ENCODE data around the gene RNF224.

Gene RNF224

GRCh38 chr9:137181680-137182079, 45.6 kb upstream of the RNF224 start:
- H3K4me3 ChIP-seq (replicated peaks; ENCODE audit: low read depth, low read length), result no peak overlapping the region
- no peaks in the 10 kb centered on the region for H3K27me3 ChIP-seq (replicated peaks; ENCODE audit: control insufficient read depth, insufficient read depth, low read length)
- no peak for TF ChIP-seq CTCF (IDR thresholded peaks at IDR 0.05; ENCODE audit: insufficient read depth, low read length, poor library complexity, severe bottlenecking)
- no peak for DNase-seq (ENCODE audit: extremely low read depth, insufficient read length)
- peaks cover 40% of the 10 kb centered on the region for H3K36me3 ChIP-seq (ENCODE audit: control insufficient read depth, insufficient read depth, low read length)

GRCh38 chr9:137182836-137183235, 44.5 kb upstream of the RNF224 start:
- TF ChIP-seq CTCF (IDR thresholded peaks at IDR 0.05; ENCODE audit: insufficient read depth, low read length, poor library complexity, severe bottlenecking), result no peak
- Histone ChIP-seq H3K27me3 (replicated peaks; ENCODE audit: control insufficient read depth, insufficient read depth, low read length) (no peaks in the 10 kb centered on the region), H3K36me3 (ENCODE audit: control insufficient read depth, insufficient read depth, low read length) (peaks cover 43% of the 10 kb centered on the region), H3K4me3 (replicated peaks; ENCODE audit: low read depth, low read length) (no peak overlapping the region)
- no peak for DNase-seq (ENCODE audit: extremely low read depth, insufficient read length)

- DNase-seq (ENCODE audit: extremely low read depth, insufficient read length), result no peak
- TF ChIP-seq CTCF (IDR thresholded peaks at IDR 0.05; ENCODE audit: insufficient read depth, low read length, poor library complexity, severe bottlenecking), result no peak
- Histone ChIP-seq H3K36me3 (ENCODE audit: control insufficient read depth, insufficient read depth, low read length) (peaks cover 41% of the 10 kb centered on the region), H3K27me3 (replicated peaks; ENCODE audit: control insufficient read depth, insufficient read depth, low read length) (no peaks in the 10 kb centered on the region), H3K4me3 (replicated peaks; ENCODE audit: low read depth, low read length) (no peak overlapping the region)
Observed at GRCh38 chr9:137183980-137184595, 43.2 kb upstream of the RNF224 start.

GRCh38 chr9:137184881-137185660, 42.2 kb upstream of the RNF224 start:
- peaks cover 35% of the 10 kb centered on the region for H3K36me3 ChIP-seq (ENCODE audit: control insufficient read depth, insufficient read depth, low read length)
- H3K4me3 ChIP-seq (replicated peaks; ENCODE audit: low read depth, low read length), result no peak overlapping the region
- TF ChIP-seq CTCF (IDR thresholded peaks at IDR 0.05; ENCODE audit: insufficient read depth, low read length, poor library complexity, severe bottlenecking), result no peak
- H3K27me3 ChIP-seq (replicated peaks; ENCODE audit: control insufficient read depth, insufficient read depth, low read length), result no peaks in the 10 kb centered on the region
- DNase-seq (ENCODE audit: extremely low read depth, insufficient read length), result no peak

- H3K4me3 ChIP-seq (replicated peaks; ENCODE audit: low read depth, low read length), result no peak overlapping the region
- H3K36me3 ChIP-seq (ENCODE audit: control insufficient read depth, insufficient read depth, low read length), result peaks cover 37% of the 10 kb centered on the region
- DNase-seq (ENCODE audit: extremely low read depth, insufficient read length), result no peak
- TF ChIP-seq CTCF (IDR thresholded peaks at IDR 0.05; ENCODE audit: insufficient read depth, low read length, poor library complexity, severe bottlenecking), result no peak
- H3K27me3 ChIP-seq (replicated peaks; ENCODE audit: control insufficient read depth, insufficient read depth, low read length), result no peaks in the 10 kb centered on the region
Observed at GRCh38 chr9:137185921-137186320, 41.4 kb upstream of the RNF224 start.
